ENCODE measurements around the gene PPP3CA. TPM values are rescaled to one million over a fixed set of nuclear protein-coding genes. Genes with fewer than 3 reads are reported as not detected.

The PPP3CA gene
- total and polyA plus RNA-seq, 4 donors: 13.5 to 72.0 (median 30.7) TPM

- Histone ChIP-seq H3K27me3 (ENCODE audit: control insufficient read depth in 3 of 3, insufficient read depth in 3 of 3, low read length in 2 of 3) (no peaks in the 10 kb centered on the region), H3K4me1 (ENCODE audit: control insufficient read depth in 5 of 5, insufficient read depth in 5 of 5, low read length in 5 of 5) (peaks cover 0 to 23% (median 3%) of the 10 kb centered on the region in 5 donors), H3K4me3 (no peak overlapping the region), H3K36me3 (ENCODE audit: control insufficient read depth in 4 of 4, insufficient read depth in 4 of 4, low read length in 4 of 4) (no peaks in the 10 kb centered on the region), H3K9me3 (ENCODE audit: control insufficient read depth in 4 of 4, insufficient read depth in 3 of 4, low read length in 3 of 4) (no peaks in the 10 kb centered on the region), H3K9ac (ENCODE audit: insufficient read depth in 1 of 2, low read length in 2 of 2) (no peak overlapping the region), H3K27ac (ENCODE audit: low read depth in 1 of 2, low read length in 1 of 2) (no peak overlapping the region)
- no peak for TF ChIP-seq CTCF (IDR thresholded peaks at IDR 0.05; ENCODE audit: control extremely low read depth, extremely low read depth)
- no peak for ATAC-seq (ENCODE audit: insufficient read depth, low FRiP score)
- WGBS, 2 donors: 57 to 73% methylated on average over 4 of the region's 4 CpGs
- DNase-seq: no peak
These were observed 65.1 kb downstream of the PPP3CA start for GRCh38 chr4:101282076-101282844.

GRCh38 chr4:101280866-101281600 lies 66.3 kb downstream of the PPP3CA start:
- no peak overlapping the region for H3K9ac ChIP-seq (ENCODE audit: insufficient read depth in 1 of 2, low read length in 2 of 2)
- no peak for TF ChIP-seq CTCF (IDR thresholded peaks at IDR 0.05; ENCODE audit: control extremely low read depth, extremely low read depth)

GRCh38 chr4:101279377-101279871 lies 67.9 kb downstream of the PPP3CA start:
- ATAC-seq (ENCODE audit: insufficient read depth, low FRiP score) (peak; percentile 53), DNase-seq (peak in 1 of 3 donors; percentile 38)
- Histone ChIP-seq H3K36me3 (ENCODE audit: control insufficient read depth in 4 of 4, insufficient read depth in 4 of 4, low read length in 4 of 4) (no peaks in the 10 kb centered on the region), H3K27me3 (ENCODE audit: control insufficient read depth in 3 of 3, insufficient read depth in 3 of 3, low read length in 2 of 3) (no peaks in the 10 kb centered on the region), H3K27ac (ENCODE audit: low read depth in 1 of 2, low read length in 1 of 2) (no peak overlapping the region), H3K9me3 (ENCODE audit: control insufficient read depth in 4 of 4, insufficient read depth in 3 of 4, low read length in 3 of 4) (no peaks in the 10 kb centered on the region), H3K4me3 (no peak overlapping the region), H3K4me1 (ENCODE audit: control insufficient read depth in 5 of 5, insufficient read depth in 5 of 5, low read length in 5 of 5) (peaks cover 0 to 18% (median 0%) of the 10 kb centered on the region in 5 donors), H3K9ac (ENCODE audit: insufficient read depth in 1 of 2, low read length in 2 of 2) (no peak overlapping the region)
- WGBS, 2 donors: 55 to 57% methylated on average over 3 of the region's 3 CpGs
- TF ChIP-seq CTCF (IDR thresholded peaks at IDR 0.05; ENCODE audit: control extremely low read depth, extremely low read depth): no peak

More at GRCh38 chr4:101280866-101281600, 66.3 kb downstream of the PPP3CA start:
- 89 to 90% methylated on average over 3 of the region's 3 CpGs for WGBS, 2 donors
- H3K36me3 ChIP-seq (ENCODE audit: control insufficient read depth in 4 of 4, insufficient read depth in 4 of 4, low read length in 4 of 4): no peaks in the 10 kb centered on the region
- peaks cover 0 to 22% (median 3%) of the 10 kb centered on the region in 5 donors for H3K4me1 ChIP-seq (ENCODE audit: control insufficient read depth in 5 of 5, insufficient read depth in 5 of 5, low read length in 5 of 5)
- H3K27ac ChIP-seq (ENCODE audit: low read depth in 1 of 2, low read length in 1 of 2): no peak overlapping the region
- ATAC-seq (ENCODE audit: insufficient read depth, low FRiP score) (no peak), DNase-seq (no peak)
- H3K27me3 ChIP-seq (ENCODE audit: control insufficient read depth in 3 of 3, insufficient read depth in 3 of 3, low read length in 2 of 3): no peaks in the 10 kb centered on the region
- H3K4me3 ChIP-seq: no peak overlapping the region
- no peaks in the 10 kb centered on the region for H3K9me3 ChIP-seq (ENCODE audit: control insufficient read depth in 4 of 4, insufficient read depth in 3 of 4, low read length in 3 of 4)
